ENCODE data around the gene SCN1A. TPM values are rescaled to one million over a fixed set of nuclear protein-coding genes. Genes with fewer than 3 reads are reported as not detected.
"Not testable (repeated sequence)": the region's sequence is repeated elsewhere in the genome, so short reads cannot be mapped to it uniquely, and the experiment has no call there.

Gene SCN1A
- polyA plus RNA-seq, 1 donor (not counting 4 experiments of a cell fraction or from before 2014, with no cell fraction given) = not detected

- DNase-seq (ENCODE audit: low read depth, low spot score) (no peak), FAIRE-seq (no peak)
- no peaks in the 10 kb centered on the region for H4K20me1 ChIP-seq (ENCODE audit: control insufficient read depth, extremely low read depth, insufficient read depth, low read length)
- no peak overlapping the region for H3K4me2 ChIP-seq (ENCODE audit: control insufficient read depth, extremely low read depth, insufficient read depth, low read depth, low read length)
- no peak overlapping the region for H3K9ac ChIP-seq (ENCODE audit: control insufficient read depth, extremely low read depth, insufficient read depth, low read length)
- no peak overlapping the region for H3K27ac ChIP-seq (ENCODE audit: control insufficient read depth, insufficient read depth, low read length)
- H2AFZ ChIP-seq (ENCODE audit: control insufficient read depth, low read length) = no peak overlapping the region
- H3K4me3 ChIP-seq (ENCODE audit: control insufficient read depth in 2 of 3, extremely low read depth in 1 of 3, insufficient read depth in 2 of 3, low read depth in 1 of 3, low read length in 3 of 3) = no peak overlapping the region
- dilution Hi-C loops (cut with MboI; ENCODE audit: extremely low pct_ligation_motif_present, low sequenced_read_pairs) = no loop called here
- no peaks in the 10 kb centered on the region for H3K27me3 ChIP-seq (ENCODE audit: control insufficient read depth, extremely low read depth, insufficient read depth, low read length)
- no peak for TF ChIP-seq CTCF (optimal IDR thresholded peaks at IDR 0.05 in 1 of 3, IDR thresholded peaks at IDR 0.05 in 1 of 3, conservative IDR thresholded peaks at IDR 0.05 in 1 of 3; ENCODE audit: extremely low read depth in 1 of 3, insufficient read depth in 2 of 3, low read length in 3 of 3)
- TF ChIP-seq EZH2 (IDR thresholded peaks at IDR 0.05; ENCODE audit: low read length) = no peak
- H3K79me2 ChIP-seq (ENCODE audit: control insufficient read depth, insufficient read depth, low read length) = no peaks in the 10 kb centered on the region
- H3K9me1 ChIP-seq (ENCODE audit: control insufficient read depth, extremely low read depth, insufficient read depth, low read length) = no peaks in the 10 kb centered on the region
- H3K4me1 ChIP-seq (ENCODE audit: control insufficient read depth, extremely low read depth, insufficient read depth, low read length) = no peaks in the 10 kb centered on the region
- no peaks in the 10 kb centered on the region for H3K9me3 ChIP-seq (ENCODE audit: control insufficient read depth, low read depth, low read length)
- H3K36me3 ChIP-seq (ENCODE audit: control insufficient read depth in 2 of 2, extremely low read depth in 1 of 2, insufficient read depth in 2 of 2, low read length in 2 of 2) = no peaks in the 10 kb centered on the region
Observed at GRCh38 chr2:166104084-166104483, 23.7 kb downstream of the SCN1A start.

- dilution Hi-C loops (cut with MboI; ENCODE audit: extremely low pct_ligation_motif_present, low sequenced_read_pairs); H3K27me3 ChIP-seq (ENCODE audit: control insufficient read depth, extremely low read depth, insufficient read depth, low read length); H3K4me1 ChIP-seq (ENCODE audit: control insufficient read depth, extremely low read depth, insufficient read depth, low read length); H2AFZ ChIP-seq (ENCODE audit: control insufficient read depth, low read length); H3K36me3 ChIP-seq (ENCODE audit: control insufficient read depth in 2 of 2, extremely low read depth in 1 of 2, insufficient read depth in 2 of 2, low read length in 2 of 2); H3K4me3 ChIP-seq (ENCODE audit: control insufficient read depth in 2 of 3, extremely low read depth in 1 of 3, insufficient read depth in 2 of 3, low read depth in 1 of 3, low read length in 3 of 3); H4K20me1 ChIP-seq (ENCODE audit: control insufficient read depth, extremely low read depth, insufficient read depth, low read length); H3K9ac ChIP-seq (ENCODE audit: control insufficient read depth, extremely low read depth, insufficient read depth, low read length); DNase-seq (ENCODE audit: low read depth, low spot score); H3K4me2 ChIP-seq (ENCODE audit: control insufficient read depth, extremely low read depth, insufficient read depth, low read depth, low read length); H3K9me1 ChIP-seq (ENCODE audit: control insufficient read depth, extremely low read depth, insufficient read depth, low read length); FAIRE-seq; H3K27ac ChIP-seq (ENCODE audit: control insufficient read depth, insufficient read depth, low read length); H3K9me3 ChIP-seq (ENCODE audit: control insufficient read depth, low read depth, low read length); H3K79me2 ChIP-seq (ENCODE audit: control insufficient read depth, insufficient read depth, low read length): not testable (repeated sequence)
Observed at GRCh38 chr2:166103277-166103676, 24.5 kb downstream of the SCN1A start.

GRCh38 chr2:166094325-166094724, 33.5 kb downstream of the SCN1A start:
- no peaks in the 10 kb centered on the region for H4K20me1 ChIP-seq (ENCODE audit: control insufficient read depth, extremely low read depth, insufficient read depth, low read length)
- no peak for DNase-seq (ENCODE audit: low read depth, low spot score)
- no peak for TF ChIP-seq EZH2 (IDR thresholded peaks at IDR 0.05; ENCODE audit: low read length)
- no peak for TF ChIP-seq CTCF (optimal IDR thresholded peaks at IDR 0.05 in 1 of 3, IDR thresholded peaks at IDR 0.05 in 1 of 3, conservative IDR thresholded peaks at IDR 0.05 in 1 of 3; ENCODE audit: extremely low read depth in 1 of 3, insufficient read depth in 2 of 3, low read length in 3 of 3)
- H3K36me3 ChIP-seq (ENCODE audit: control insufficient read depth in 2 of 2, extremely low read depth in 1 of 2, insufficient read depth in 2 of 2, low read length in 2 of 2) = no peaks in the 10 kb centered on the region
- no peak overlapping the region for H3K4me3 ChIP-seq (ENCODE audit: control insufficient read depth in 2 of 3, extremely low read depth in 1 of 3, insufficient read depth in 2 of 3, low read depth in 1 of 3, low read length in 3 of 3)
- no peaks in the 10 kb centered on the region for H3K27me3 ChIP-seq (ENCODE audit: control insufficient read depth, extremely low read depth, insufficient read depth, low read length)
- H2AFZ ChIP-seq (ENCODE audit: control insufficient read depth, low read length) = no peak overlapping the region
- H3K79me2 ChIP-seq (ENCODE audit: control insufficient read depth, insufficient read depth, low read length) = no peaks in the 10 kb centered on the region
- H3K4me2 ChIP-seq (ENCODE audit: control insufficient read depth, extremely low read depth, insufficient read depth, low read depth, low read length) = no peak overlapping the region
- no peaks in the 10 kb centered on the region for H3K9me1 ChIP-seq (ENCODE audit: control insufficient read depth, extremely low read depth, insufficient read depth, low read length)
- H3K9ac ChIP-seq (ENCODE audit: control insufficient read depth, extremely low read depth, insufficient read depth, low read length) = no peak overlapping the region
- no peaks in the 10 kb centered on the region for H3K4me1 ChIP-seq (ENCODE audit: control insufficient read depth, extremely low read depth, insufficient read depth, low read length)
- H3K9me3 ChIP-seq (ENCODE audit: control insufficient read depth, low read depth, low read length) = no peaks in the 10 kb centered on the region
- dilution Hi-C loops (cut with MboI; ENCODE audit: extremely low pct_ligation_motif_present, low sequenced_read_pairs) = no loop called here
- no peak overlapping the region for H3K27ac ChIP-seq (ENCODE audit: control insufficient read depth, insufficient read depth, low read length)
- no peak for FAIRE-seq
